Right lobe of liver (tissue), 6 donors: ENCODE measurements around the gene KIF6. TPM values are rescaled to one million over a fixed set of nuclear protein-coding genes. Genes with fewer than 3 reads are reported as not detected.

ENCODE experiments used
- ATAC-seq, 4 donors: fragments of 200-7000 bp; cut with Tn5 transposase; one replicate each; pipeline ENCODE4 v1.9.1; 2020; ENCODE audit warnings: mild to moderate bottlenecking in 4 of 4, moderate library complexity in 4 of 4
- DNase-seq, 3 donors: peaks; one replicate each; pipeline ENCODE4 v3.0.0-alpha.2; 2020
- H3K27ac ChIP-seq, 3 donors: fragments of 200-600 bp; one replicate each; pipeline ENCODE4 v1.8.0; 2022
- H3K27me3 ChIP-seq, 2 donors: fragments of 200-600 bp; one replicate each; pipeline ENCODE4 v1.8.0; 2022
- H3K36me3 ChIP-seq, 4 donors: fragments of 200-600 bp; sonication (generic) in 1 of 4; one replicate each; pipeline versions ENCODE4 v1.5.1 to v1.8.0; 2017 to 2022; ENCODE audit warnings: control low read depth in 1 of 4
- H3K4me1 ChIP-seq, 4 donors: fragments of 200-600 bp; sonication (generic) in 1 of 4; one replicate each; pipeline versions ENCODE4 v1.5.1 to v1.8.0; 2017 to 2022; ENCODE audit warnings: control low read depth in 1 of 4
- H3K4me3 ChIP-seq, 3 donors: fragments of 200-600 bp; one replicate each; pipeline ENCODE4 v1.8.0; 2022
- H3K9me3 ChIP-seq, 4 donors: fragments of 200-600 bp; sonication (generic) in 1 of 4; one replicate each; pipeline versions ENCODE4 v1.5.1 to v1.8.0; 2017 to 2022; ENCODE audit warnings: control low read depth in 1 of 4
- POLR2A ChIP-seq: fragments of 450-650 bp; IDR thresholded peaks from one replicate; pipeline ENCODE4 v1.6.1; 2017; ENCODE audit warnings: antibody characterized with exemption, mild to moderate bottlenecking
- WGBS: methylation state at CpG from one replicate; pipeline ENCODE4 v1.1.6; 2018; ENCODE audit warnings: low coverage, low lambda C conversion rate; ENCODE audit not compliant: insufficient coverage; ENCODE audit errors: missing lambda C conversion rate; 5-methylcytosine and 5-hydroxymethylcytosine counted together
- intact Hi-C, 2 donors: fragments of 100-400 bp; cut with DNase I; formaldehyde crosslinking; loops; one replicate each; pipeline versions ENCODE4 v1.11.2 to v1.14.1; 2022
- total RNA-seq, 6 experiments: library from RNA; depleted of rRNA in 2 of 6; stranded (reverse); fragments of >200 nt in 2 of 6; fragmentation: NEBNext Ultra II Directional in 3 of 6; extraction: Animal tissue kit (Norgen Biotek cat#: 25700) in 3 of 6; gene quantifications; one replicate each; pipeline versions ENCODE4 v1.1.0 to v1.2.4, GENCODE V29; 2016 to 2023
- TF ChIP-seq, protein P1 (sequence below), 4 donors: fragments of 200-600 bp in 3 of 4; fragments of 450-650 bp in 1 of 4; IDR thresholded peaks; one replicate each; pipeline versions ENCODE4 v1.5.1 to v1.8.0; 2016 to 2022; ENCODE audit warnings: antibody characterized with exemption in 4 of 4, mild to moderate bottlenecking in 2 of 4
- donor health status: DM: no; HTN: yes; CAD: no.
- donor health status: DM: no; HTN: no; CAD: no.
- donor health status: DM: no; HTN: no; CAD: no.
- donor health status: DM: no; HTN: yes; CAD: no.
- donor health status: DM: no; HTN: yes; CAD: no.

The KIF6 gene
- total RNA-seq, 6 experiments from 2014 or later, result 0.18 to 0.83 (median 0.37) TPM; not detected in 2

DNA sequence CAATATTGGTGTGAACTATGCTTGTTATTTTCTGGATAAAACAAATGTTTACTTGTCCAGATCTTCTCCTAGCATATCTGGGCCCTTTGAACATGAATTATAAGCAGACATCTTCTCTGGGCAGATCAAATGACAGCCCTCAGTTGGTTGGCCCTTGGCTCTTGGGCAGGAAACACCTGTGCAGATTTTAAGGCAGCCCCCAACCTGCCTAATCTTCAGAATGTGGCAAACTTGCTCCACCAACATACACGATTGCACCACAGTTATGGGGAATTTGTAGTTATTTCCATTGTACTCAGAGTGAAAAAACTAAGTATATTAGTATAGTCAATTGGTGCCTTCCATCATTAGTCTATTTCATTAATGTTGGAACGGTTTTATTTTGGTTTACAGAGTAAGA, 307.8 kb downstream of the KIF6 start:
- no peaks in the 10 kb centered on the region for H3K36me3 ChIP-seq
- H3K9me3 ChIP-seq, result no peaks in the 10 kb centered on the region
- no peaks in the 10 kb centered on the region for H3K4me1 ChIP-seq
- H3K27me3 ChIP-seq, result no peaks in the 10 kb centered on the region
- TF ChIP-seq, protein P1, sequence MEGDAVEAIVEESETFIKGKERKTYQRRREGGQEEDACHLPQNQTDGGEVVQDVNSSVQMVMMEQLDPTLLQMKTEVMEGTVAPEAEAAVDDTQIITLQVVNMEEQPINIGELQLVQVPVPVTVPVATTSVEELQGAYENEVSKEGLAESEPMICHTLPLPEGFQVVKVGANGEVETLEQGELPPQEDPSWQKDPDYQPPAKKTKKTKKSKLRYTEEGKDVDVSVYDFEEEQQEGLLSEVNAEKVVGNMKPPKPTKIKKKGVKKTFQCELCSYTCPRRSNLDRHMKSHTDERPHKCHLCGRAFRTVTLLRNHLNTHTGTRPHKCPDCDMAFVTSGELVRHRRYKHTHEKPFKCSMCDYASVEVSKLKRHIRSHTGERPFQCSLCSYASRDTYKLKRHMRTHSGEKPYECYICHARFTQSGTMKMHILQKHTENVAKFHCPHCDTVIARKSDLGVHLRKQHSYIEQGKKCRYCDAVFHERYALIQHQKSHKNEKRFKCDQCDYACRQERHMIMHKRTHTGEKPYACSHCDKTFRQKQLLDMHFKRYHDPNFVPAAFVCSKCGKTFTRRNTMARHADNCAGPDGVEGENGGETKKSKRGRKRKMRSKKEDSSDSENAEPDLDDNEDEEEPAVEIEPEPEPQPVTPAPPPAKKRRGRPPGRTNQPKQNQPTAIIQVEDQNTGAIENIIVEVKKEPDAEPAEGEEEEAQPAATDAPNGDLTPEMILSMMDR (IDR thresholded peaks at IDR 0.05), result no peak
- TF ChIP-seq POLR2A, result no peak
- no peak overlapping the region for H3K4me3 ChIP-seq
- ATAC-seq, result no peak
- WGBS, result 47% methylated on average over 2 of the region's 2 CpGs
- DNase-seq, result no peak
- H3K27ac ChIP-seq, result no peak overlapping the region
- intact Hi-C loops, result no loop called here

DNA sequence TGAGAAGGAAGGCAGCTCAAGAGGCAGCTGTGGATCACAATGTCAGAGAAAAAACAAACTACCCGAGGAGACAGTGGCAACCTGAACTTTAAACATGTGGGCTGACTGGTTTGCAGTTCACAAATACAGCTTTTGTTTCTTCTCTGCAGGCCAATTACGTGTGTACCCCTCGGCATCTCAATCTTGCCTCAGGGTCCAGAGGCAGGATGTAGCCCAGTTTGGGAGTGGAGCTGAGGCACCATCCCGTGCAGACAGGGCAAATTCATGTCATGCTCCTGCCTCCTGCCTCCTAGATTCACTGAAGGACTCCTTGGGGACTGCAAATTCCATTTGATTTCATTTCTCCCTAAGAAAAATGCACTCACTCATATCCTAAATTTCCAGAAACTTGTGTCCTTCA, 308.5 kb downstream of the KIF6 start:
- no peak overlapping the region for H3K4me3 ChIP-seq
- no peaks in the 10 kb centered on the region for H3K36me3 ChIP-seq
- DNase-seq (no peak), ATAC-seq (no peak)
- H3K9me3 ChIP-seq, result no peaks in the 10 kb centered on the region
- intact Hi-C loops, result no loop called here
- no peak overlapping the region for H3K27ac ChIP-seq
- TF ChIP-seq, protein P1 (IDR thresholded peaks at IDR 0.05), result no peak
- no peak for TF ChIP-seq POLR2A
- H3K27me3 ChIP-seq, result no peaks in the 10 kb centered on the region
- 56% methylated on average over 4 of the region's 4 CpGs for WGBS
- no peaks in the 10 kb centered on the region for H3K4me1 ChIP-seq

DNA sequence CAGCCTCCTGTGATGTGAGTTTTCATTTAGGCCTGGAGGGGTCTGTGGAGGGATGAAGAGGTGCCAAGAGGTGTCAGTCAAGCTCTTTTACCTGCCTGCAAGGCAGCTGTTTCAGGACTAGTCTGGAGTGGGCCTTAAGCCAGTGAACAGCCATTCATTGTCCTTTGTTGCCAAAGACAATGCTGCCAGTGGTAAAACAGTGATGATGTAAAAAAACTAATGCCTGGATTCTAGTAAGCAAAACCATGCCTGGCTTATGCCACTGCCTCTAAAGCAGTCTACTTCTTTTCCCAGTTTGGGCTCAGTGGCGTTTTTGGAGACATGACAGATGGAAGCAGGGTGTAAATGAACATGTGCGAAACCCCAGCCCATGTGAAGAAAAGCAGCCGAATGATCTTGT, 309.2 kb downstream of the KIF6 start:
- ATAC-seq (no peak), DNase-seq (no peak)
- TF ChIP-seq, protein P1 (IDR thresholded peaks at IDR 0.05), result no peak
- no peak for TF ChIP-seq POLR2A
- intact Hi-C loops, result no loop called here
- Histone ChIP-seq H3K36me3 (no peaks in the 10 kb centered on the region), H3K9me3 (no peaks in the 10 kb centered on the region), H3K4me3 (no peak overlapping the region), H3K27me3 (no peaks in the 10 kb centered on the region), H3K4me1 (no peaks in the 10 kb centered on the region), H3K27ac (no peak overlapping the region)
- WGBS, result 79% methylated on average over 3 of the region's 3 CpGs

DNA sequence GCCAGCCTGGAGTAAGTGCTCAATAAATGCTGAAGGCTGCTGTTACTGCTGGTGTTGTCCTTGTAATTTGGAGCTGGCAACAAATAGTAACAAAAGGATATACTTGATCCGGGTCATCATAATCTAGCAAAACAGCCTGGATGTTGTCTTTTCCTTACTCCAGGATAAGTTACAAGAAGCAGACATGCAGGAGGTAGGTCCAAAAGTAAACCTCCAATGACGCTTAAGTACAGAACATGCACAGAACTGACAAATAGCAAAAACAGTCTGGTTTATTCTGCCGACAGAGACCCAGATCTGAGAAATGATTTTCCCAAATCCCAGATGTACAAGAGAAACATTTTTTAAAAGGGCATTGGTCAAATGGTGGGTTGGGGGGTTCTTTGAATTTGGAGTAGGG, 309.7 kb downstream of the KIF6 start:
- Histone ChIP-seq H3K27ac (no peak overlapping the region), H3K27me3 (no peaks in the 10 kb centered on the region), H3K9me3 (no peaks in the 10 kb centered on the region), H3K4me1 (no peaks in the 10 kb centered on the region), H3K36me3 (no peaks in the 10 kb centered on the region), H3K4me3 (no peak overlapping the region)
- intact Hi-C loops, result no loop called here
- DNase-seq, result no peak
- no peak for TF ChIP-seq POLR2A
- TF ChIP-seq, protein P1 (IDR thresholded peaks at IDR 0.05), result no peak
- no peak for ATAC-seq
- WGBS, result 73% methylated on average over 3 of the region's 3 CpGs

DNA sequence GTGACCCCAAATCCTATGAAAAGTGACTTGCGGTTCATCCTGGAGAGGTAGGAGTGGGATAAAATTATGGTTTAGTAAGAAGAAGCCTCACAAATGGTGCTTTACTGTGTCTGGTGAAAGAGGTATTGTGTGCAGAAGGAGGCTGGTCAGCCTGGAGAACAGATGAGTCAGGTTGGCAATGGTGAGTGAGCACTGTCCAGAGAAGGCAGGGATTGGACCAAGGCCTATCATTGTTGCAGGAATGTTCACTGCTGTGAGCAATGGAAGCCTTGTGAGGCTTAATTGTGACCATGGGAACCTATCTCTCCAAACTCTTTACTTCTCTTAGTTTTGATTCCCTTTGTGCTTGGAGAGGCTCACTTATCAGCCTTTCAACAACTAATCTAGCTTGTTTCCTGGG, 313.7 kb downstream of the KIF6 start:
- Histone ChIP-seq H3K27me3 (no peaks in the 10 kb centered on the region), H3K9me3 (no peaks in the 10 kb centered on the region), H3K4me1 (no peaks in the 10 kb centered on the region), H3K36me3 (no peaks in the 10 kb centered on the region), H3K4me3 (no peak overlapping the region), H3K27ac (no peak overlapping the region)
- WGBS, result 88% methylated on average over 1 of the region's 1 CpG
- DNase-seq (no peak), ATAC-seq (no peak)
- no peak for TF ChIP-seq POLR2A
- TF ChIP-seq, protein P1 (IDR thresholded peaks at IDR 0.05), result no peak
- intact Hi-C loops, result no loop called here
